ENCODE measurements around the gene RIN3. TPM values are rescaled to one million over a fixed set of nuclear protein-coding genes. Genes with fewer than 3 reads are reported as not detected.

Gene RIN3
- total RNA-seq, 4 donors from 2014 or later: 3.0 to 8.7 (median 7.5) TPM

- intact Hi-C loops (cut with DNase I; ENCODE audit: low total_unique reads): no loop called here
- peak in 1 of 2 donors; percentile 48 for DNase-seq (ENCODE audit: low spot score in 2 of 2)
- H3K4me3 ChIP-seq (ENCODE audit: low read depth, poor library complexity, severe bottlenecking): no peak overlapping the region
- WGBS, 2 donors: 67 to 69% methylated on average over 1 of the region's 1 CpG
- TF ChIP-seq POLR2A (IDR thresholded peaks at IDR 0.05): no peak
- TF ChIP-seq CTCF (IDR thresholded peaks at IDR 0.05): no peak
Observed at GRCh38 chr14:92481811-92482555, 31.6 kb upstream of the RIN3 start.

GRCh38 chr14:92482621-92483319 is 30.8 kb upstream of the RIN3 start:
- H3K4me3 ChIP-seq (ENCODE audit: low read depth, poor library complexity, severe bottlenecking): no peak overlapping the region
- DNase-seq (ENCODE audit: low spot score in 2 of 2): peak in 1 of 2 donors; percentile 76
- TF ChIP-seq POLR2A (IDR thresholded peaks at IDR 0.05) (no peak), CTCF (IDR thresholded peaks at IDR 0.05) (no peak)
- intact Hi-C loops (cut with DNase I; ENCODE audit: low total_unique reads): no loop called here
- 95 to 98% methylated on average over 9 of the region's 9 CpGs for whole genome bisulfite sequencing, 2 donors

- intact Hi-C loops (cut with DNase I; ENCODE audit: low total_unique reads): no loop called here
- WGBS, 2 donors: 90 to 95% methylated on average over 7 of the region's 7 CpGs
- no peak for DNase-seq (ENCODE audit: low spot score in 2 of 2)
- H3K4me3 ChIP-seq (ENCODE audit: low read depth, poor library complexity, severe bottlenecking): no peak overlapping the region
- no peak for TF ChIP-seq CTCF (IDR thresholded peaks at IDR 0.05)
Observed at GRCh38 chr14:92484132-92484823, 29.3 kb upstream of the RIN3 start.

GRCh38 chr14:92486881-92487280 is 26.7 kb upstream of the RIN3 start:
- intact Hi-C loops (cut with DNase I; ENCODE audit: low total_unique reads): no loop called here
- no peak for DNase-seq (ENCODE audit: low spot score in 2 of 2)
- WGBS, 2 donors: 72 to 90% methylated on average over 4 of the region's 4 CpGs
- TF ChIP-seq CTCF (IDR thresholded peaks at IDR 0.05) (no peak), POLR2A (IDR thresholded peaks at IDR 0.05) (no peak)
- H3K4me3 ChIP-seq (ENCODE audit: low read depth, poor library complexity, severe bottlenecking): no peak overlapping the region

DNA sequence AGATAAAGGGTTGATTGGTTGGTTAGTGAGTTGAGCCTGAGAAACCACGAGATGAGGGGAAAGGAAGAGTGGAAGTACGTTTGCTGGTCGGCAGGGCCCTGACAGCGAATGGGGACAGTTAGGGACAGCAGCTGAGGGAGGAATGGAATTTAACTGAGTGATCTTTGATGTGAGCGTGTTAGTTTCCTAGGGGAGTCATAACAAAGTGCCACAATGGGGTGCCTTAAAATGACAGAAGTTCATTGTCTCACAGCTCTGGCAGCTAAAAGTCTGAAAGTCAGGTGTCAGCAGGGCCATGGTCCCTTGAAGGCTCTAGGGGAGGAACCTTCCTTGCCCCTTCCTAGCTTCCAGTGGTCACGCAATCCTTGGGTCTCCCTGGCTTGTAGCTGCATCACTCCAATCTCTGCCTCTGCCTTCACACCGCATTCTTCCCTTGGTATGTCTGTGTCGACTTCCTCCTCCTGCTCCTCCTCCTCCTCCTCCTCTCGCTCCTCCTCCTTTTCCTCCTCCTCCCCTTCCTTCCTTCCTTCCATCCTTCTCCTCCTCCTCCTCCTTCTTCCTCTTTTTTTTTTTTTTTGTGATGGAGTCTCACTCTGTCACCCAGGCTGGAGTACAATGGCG is 26.0 kb upstream of the RIN3 start:
- H3K4me3 ChIP-seq (ENCODE audit: low read depth, poor library complexity, severe bottlenecking): no peak overlapping the region
- intact Hi-C loops (cut with DNase I; ENCODE audit: low total_unique reads): no loop called here
- DNase-seq (ENCODE audit: low spot score in 2 of 2): peak in 1 of 2 donors; percentile 58
- WGBS, 2 donors: 69 to 78% methylated on average over 10 of the region's 10 CpGs
- no peak for TF ChIP-seq CTCF (IDR thresholded peaks at IDR 0.05)
- no peak for TF ChIP-seq POLR2A (IDR thresholded peaks at IDR 0.05)
